Neural progenitor cell (in vitro differentiated cells): ENCODE measurements around the gene PLAC1. TPM values are rescaled to one million over a fixed set of nuclear protein-coding genes. Genes with fewer than 3 reads are reported as not detected.

Experiments
- DNase-seq: peaks from one replicate; pipeline ENCODE4 v3.0.0-alpha.2; 2016; ENCODE audit warnings: low spot score
- H2AFZ ChIP-seq: fragments of 200-600 bp; sonication (generic); replicated peaks from 2 replicates; pipeline ENCODE4 v1.6.1; 2016; ENCODE audit warnings: antibody characterized with exemption
- H3F3A ChIP-seq: fragments of 200-600 bp; sonication (generic); 2 replicates; pipeline ENCODE4 v1.6.1; 2016; ENCODE audit warnings: antibody characterized with exemption, low read depth
- H3K27ac ChIP-seq: fragments of 200-600 bp; sonication (generic); 2 replicates; pipeline ENCODE4 v1.5.1; 2016; ENCODE audit warnings: mild to moderate bottlenecking
- H3K27me3 ChIP-seq: fragments of 200-600 bp; sonication (generic); 2 replicates; pipeline ENCODE4 v1.6.1; 2016; ENCODE audit warnings: mild to moderate bottlenecking, moderate library complexity
- H3K36me3 ChIP-seq: fragments of 200-600 bp; sonication (generic); 2 replicates; pipeline ENCODE4 v1.5.1; 2016
- H3K4me1 ChIP-seq: fragments of 200-600 bp; sonication (generic); 2 replicates; pipeline ENCODE4 v1.6.1; 2016; ENCODE audit warnings: mixed run types
- H3K4me2 ChIP-seq: fragments of 200-600 bp; sonication (generic); 2 replicates; pipeline ENCODE4 v1.6.1; 2016
- H3K4me3 ChIP-seq: fragments of 200-600 bp; sonication (generic); 2 replicates; pipeline ENCODE4 v1.5.1; 2016
- H3K79me2 ChIP-seq: fragments of 200-600 bp; sonication (generic); 2 replicates; pipeline ENCODE4 v1.6.1; 2016; ENCODE audit warnings: low read depth
- H3K9ac ChIP-seq: fragments of 200-600 bp; sonication (generic); 2 replicates; pipeline ENCODE4 v1.6.1; 2016
- H3K9me3 ChIP-seq: fragments of 200-600 bp; sonication (generic); 2 replicates; pipeline ENCODE4 v1.5.1; 2016; ENCODE audit warnings: low read depth
- H4K20me1 ChIP-seq: fragments of 200-600 bp; sonication (generic); 2 replicates; pipeline ENCODE4 v1.6.1; 2016; ENCODE audit warnings: low read depth
- H3K27ac Mint-ChIP-seq: 3 replicates; pipeline ENCODE4 v1.8.0; 2021; ENCODE audit warnings: mixed read lengths
- H3K27me3 Mint-ChIP-seq: 2 replicates; pipeline ENCODE4 v1.8.0; 2022; ENCODE audit warnings: low read depth, mild to moderate bottlenecking, inconsistent platforms, moderate library complexity, mixed read lengths; ENCODE audit not compliant: insufficient read depth
- H3K36me3 Mint-ChIP-seq: 3 replicates; pipeline ENCODE4 v1.8.0; 2021; ENCODE audit warnings: mixed read lengths
- H3K4me1 Mint-ChIP-seq: 3 replicates; pipeline ENCODE4 v1.8.0; 2021; ENCODE audit warnings: mixed read lengths
- H3K4me3 Mint-ChIP-seq: 3 replicates; pipeline ENCODE4 v1.8.0; 2021; ENCODE audit warnings: mild to moderate bottlenecking, moderate library complexity, mixed read lengths
- H3K9me3 Mint-ChIP-seq: 3 replicates; pipeline ENCODE4 v1.8.0; 2020; ENCODE audit warnings: mixed read lengths
- EZH2 ChIP-seq: fragments of 200-600 bp; sonication (generic); IDR thresholded peaks from 2 replicates; pipeline ENCODE4 v1.6.1; 2017; ENCODE audit warnings: antibody characterized with exemption, mild to moderate bottlenecking, moderate library complexity
- EZH2phosphoT487 ChIP-seq: fragments of 200-600 bp; sonication (generic); IDR thresholded peaks from 2 replicates; pipeline ENCODE4 v1.6.1; 2017; ENCODE audit warnings: antibody characterized with exemption
- total RNA-seq: library from RNA; depleted of rRNA; stranded (reverse); fragments of >200 nt; gene quantifications from 2 replicates; pipeline ENCODE4 v1.2.3, GENCODE V29; 2015; ENCODE audit warnings: low replicate concordance
- TF ChIP-seq, protein P1 (sequence below): fragments of 200-600 bp; sonication (generic); IDR thresholded peaks from 2 replicates; pipeline ENCODE4 v1.5.1; 2017; ENCODE audit warnings: antibody characterized with exemption, mild to moderate bottlenecking

The PLAC1 gene
- total RNA-seq, 1 donor from 2014 or later = not detected

DNA sequence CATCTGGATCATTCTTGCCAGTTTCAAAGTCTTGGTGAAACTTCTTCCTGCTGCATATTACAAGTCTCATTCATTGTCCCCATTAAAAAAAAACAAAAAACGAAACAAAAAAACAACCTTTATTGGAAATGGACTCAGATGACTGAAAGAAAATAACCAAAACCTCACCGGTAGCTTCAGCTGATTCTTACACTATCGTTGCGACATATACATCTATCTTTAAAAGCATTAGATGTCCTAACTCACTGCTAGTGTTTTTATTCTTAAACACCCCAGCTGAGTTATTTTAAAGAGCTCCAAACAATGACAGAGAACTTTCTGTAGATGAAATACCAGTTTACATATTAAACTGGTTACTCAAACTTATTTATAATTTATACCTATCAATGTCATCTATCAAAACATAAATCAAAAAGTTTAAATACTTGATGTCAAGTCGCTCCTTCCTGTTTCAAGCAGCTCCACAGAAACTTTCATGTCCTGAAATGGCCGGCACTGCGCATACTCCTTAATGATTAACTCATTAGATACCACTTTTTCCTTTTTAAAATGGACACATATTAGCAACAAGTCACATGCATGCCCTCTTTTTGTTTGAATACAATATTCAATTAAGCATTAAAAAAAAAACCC lies 111.1 kb downstream of the PLAC1 start:
- H3K4me1 Mint-ChIP-seq = peaks cover 71% of the 10 kb centered on the region
- Histone ChIP-seq H3K4me1 (peaks cover 10% of the 10 kb centered on the region), H3K9me3 (no peaks in the 10 kb centered on the region), H3K36me3 (no peaks in the 10 kb centered on the region), H3K4me3 (no peak overlapping the region), H4K20me1 (peaks cover 6% of the 10 kb centered on the region), H3K27ac (no peak overlapping the region), H2AFZ (no peak overlapping the region), H3K9ac (no peak overlapping the region), H3K79me2 (no peaks in the 10 kb centered on the region), H3K4me2 (no peak overlapping the region), H3K27me3 (peaks cover 88% of the 10 kb centered on the region), H3F3A (peaks cover 31% of the 10 kb centered on the region)
- DNase-seq = no peak
- H3K27me3 Mint-ChIP-seq = peaks cover 32% of the 10 kb centered on the region
- no peak overlapping the region for H3K27ac Mint-ChIP-seq
- peaks cover 3% of the 10 kb centered on the region for H3K36me3 Mint-ChIP-seq
- no peak for TF ChIP-seq EZH2phosphoT487
- no peak for TF ChIP-seq EZH2
- TF ChIP-seq, protein P1, sequence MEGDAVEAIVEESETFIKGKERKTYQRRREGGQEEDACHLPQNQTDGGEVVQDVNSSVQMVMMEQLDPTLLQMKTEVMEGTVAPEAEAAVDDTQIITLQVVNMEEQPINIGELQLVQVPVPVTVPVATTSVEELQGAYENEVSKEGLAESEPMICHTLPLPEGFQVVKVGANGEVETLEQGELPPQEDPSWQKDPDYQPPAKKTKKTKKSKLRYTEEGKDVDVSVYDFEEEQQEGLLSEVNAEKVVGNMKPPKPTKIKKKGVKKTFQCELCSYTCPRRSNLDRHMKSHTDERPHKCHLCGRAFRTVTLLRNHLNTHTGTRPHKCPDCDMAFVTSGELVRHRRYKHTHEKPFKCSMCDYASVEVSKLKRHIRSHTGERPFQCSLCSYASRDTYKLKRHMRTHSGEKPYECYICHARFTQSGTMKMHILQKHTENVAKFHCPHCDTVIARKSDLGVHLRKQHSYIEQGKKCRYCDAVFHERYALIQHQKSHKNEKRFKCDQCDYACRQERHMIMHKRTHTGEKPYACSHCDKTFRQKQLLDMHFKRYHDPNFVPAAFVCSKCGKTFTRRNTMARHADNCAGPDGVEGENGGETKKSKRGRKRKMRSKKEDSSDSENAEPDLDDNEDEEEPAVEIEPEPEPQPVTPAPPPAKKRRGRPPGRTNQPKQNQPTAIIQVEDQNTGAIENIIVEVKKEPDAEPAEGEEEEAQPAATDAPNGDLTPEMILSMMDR = no peak
- no peaks in the 10 kb centered on the region for H3K9me3 Mint-ChIP-seq
- peak overlapping the region; percentile 87 for H3K4me3 Mint-ChIP-seq

DNA sequence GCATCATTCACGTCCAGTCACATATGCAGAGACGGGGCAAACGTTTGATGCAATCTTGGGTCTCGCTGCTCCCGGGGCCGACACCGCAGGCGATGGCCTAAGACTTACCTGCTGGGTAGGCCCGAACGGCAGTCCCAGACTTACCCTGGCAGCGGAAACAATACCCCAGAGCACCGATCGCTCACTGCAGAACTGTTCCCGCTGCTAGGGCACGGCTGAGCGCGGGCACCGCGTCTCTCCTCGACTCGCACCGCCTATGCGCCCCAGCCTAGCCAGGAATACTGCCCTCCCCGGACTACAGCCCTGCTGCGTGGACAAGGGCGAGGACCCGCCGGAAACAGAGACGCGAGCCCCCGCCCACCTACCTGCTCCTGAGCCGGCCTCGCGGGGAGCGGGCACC lies 112.1 kb downstream of the PLAC1 start:
- no peak overlapping the region for H3K4me3 ChIP-seq
- peaks cover 3% of the 10 kb centered on the region for H3K36me3 Mint-ChIP-seq
- H3K9me3 Mint-ChIP-seq = no peaks in the 10 kb centered on the region
- peaks cover 62% of the 10 kb centered on the region for H3K4me1 Mint-ChIP-seq
- peak overlapping the region; percentile 58 for H3K4me3 Mint-ChIP-seq
- no peak overlapping the region for H2AFZ ChIP-seq
- no peak overlapping the region for H3K4me2 ChIP-seq
- H3F3A ChIP-seq = peaks cover 31% of the 10 kb centered on the region
- no peaks in the 10 kb centered on the region for H3K36me3 ChIP-seq
- H3K27ac ChIP-seq = no peak overlapping the region
- H3K27me3 ChIP-seq = peaks cover 78% of the 10 kb centered on the region
- TF ChIP-seq, protein P1 = no peak
- TF ChIP-seq EZH2 (no peak), EZH2phosphoT487 (no peak)
- H3K27ac Mint-ChIP-seq = no peak overlapping the region
- no peak overlapping the region for H3K9ac ChIP-seq
- no peaks in the 10 kb centered on the region for H3K9me3 ChIP-seq
- peaks cover 31% of the 10 kb centered on the region for H3K27me3 Mint-ChIP-seq
- H3K4me1 ChIP-seq = peaks cover 10% of the 10 kb centered on the region
- DNase-seq = no peak
- H4K20me1 ChIP-seq = peaks cover 6% of the 10 kb centered on the region
- H3K79me2 ChIP-seq = no peaks in the 10 kb centered on the region

DNA sequence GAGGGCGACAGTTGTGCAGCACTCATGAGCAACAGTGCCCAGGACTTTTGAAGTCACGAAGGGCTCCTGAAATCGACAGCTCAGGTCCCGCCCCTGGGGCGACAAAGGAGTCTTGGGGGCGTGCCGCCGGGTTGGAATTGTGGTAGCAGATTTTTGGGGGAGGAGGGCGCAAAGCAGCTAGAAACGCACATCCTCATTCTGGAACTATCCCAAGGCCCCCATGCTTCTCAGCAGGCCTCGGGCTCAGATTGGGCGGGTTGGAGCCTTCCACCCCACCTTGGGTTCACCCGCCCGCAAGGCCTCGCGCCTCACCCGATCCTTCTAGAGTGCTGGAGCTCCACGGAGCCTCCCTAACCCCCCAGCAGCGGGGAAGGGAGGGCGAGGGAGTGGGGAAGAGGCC lies 112.8 kb downstream of the PLAC1 start:
- H3K4me3 Mint-ChIP-seq = peak overlapping the region; percentile 58
- peaks cover 60% of the 10 kb centered on the region for H3K4me1 Mint-ChIP-seq

More for the DNA sequence above, 112.8 kb downstream of the PLAC1 start:
- no peak for DNase-seq
- Histone ChIP-seq H3K9ac (no peak overlapping the region), H3K9me3 (no peaks in the 10 kb centered on the region), H3K4me1 (peaks cover 10% of the 10 kb centered on the region), H3K79me2 (no peaks in the 10 kb centered on the region), H3K27ac (no peak overlapping the region), H3K4me2 (no peak overlapping the region), H3K4me3 (no peak overlapping the region), H4K20me1 (peaks cover 4% of the 10 kb centered on the region), H3F3A (peaks cover 30% of the 10 kb centered on the region), H2AFZ (no peak overlapping the region), H3K27me3 (peaks cover 71% of the 10 kb centered on the region), H3K36me3 (no peaks in the 10 kb centered on the region)
- TF ChIP-seq EZH2phosphoT487 (no peak), EZH2 (no peak)
- TF ChIP-seq, protein P1 = no peak
- Mint-ChIP-seq H3K36me3 (peaks cover 3% of the 10 kb centered on the region), H3K9me3 (no peaks in the 10 kb centered on the region), H3K27ac (no peak overlapping the region), H3K27me3 (peaks cover 31% of the 10 kb centered on the region)
